H1 (cell line): Measurements from ENCODE around the gene HK2. TPM values are rescaled to one million over a fixed set of nuclear protein-coding genes. Genes with fewer than 3 reads are reported as not detected.

Source experiments
- CTCF ChIA-PET: fragments of 300-600 bp; sonication (Branson Sonifier 250); formaldehyde crosslinking; loops from one replicate; lab custom pipeline; 2021; ENCODE audit not compliant: partially characterized antibody; lab: Charles Lee
- POLR2A ChIA-PET: fragments of 300-600 bp; sonication (Branson Sonifier 250); formaldehyde crosslinking; loops from one replicate; lab custom pipeline; 2021; ENCODE audit warnings: inconsistent platforms; ENCODE audit not compliant: partially characterized antibody; lab: Charles Lee
- DNase-seq, 2 experiments: peaks; one replicate each; pipeline versions ENCODE4 v3.0.0 to v3.0.0-alpha.2; 2010 to 2022; ENCODE audit warnings: low spot score in 2 of 2, low read depth in 1 of 2, mixed read lengths in 1 of 2
- FAIRE-seq: peaks from 2 replicates; lab custom pipeline; 2011; peaks lifted over from hg19 to GRCh38; lab: Jason Lieb, UNC
- H2AFZ ChIP-seq: 2 replicates; pipeline ENCODE4 v1.8.1; 2012; ENCODE audit warnings: low read length, inconsistent platforms
- H2AK5ac ChIP-seq: 2 replicates; pipeline ENCODE4 v1.6.1; 2013; ENCODE audit warnings: low read depth, low read length
- H2BK120ac ChIP-seq: replicated peaks from 2 replicates; pipeline ENCODE3; 2013; ENCODE audit warnings: low read depth, low read length, inconsistent platforms
- H2BK12ac ChIP-seq: 2 replicates; pipeline ENCODE4 v1.6.1; 2013; ENCODE audit warnings: low read depth, low read length
- H2BK15ac ChIP-seq: 2 replicates; pipeline ENCODE4 v1.6.1; 2013; ENCODE audit warnings: low read length
- H2BK20ac ChIP-seq: 2 replicates; pipeline ENCODE4 v1.6.1; 2013; ENCODE audit warnings: low read length
- H2BK5ac ChIP-seq: 2 replicates; pipeline ENCODE4 v1.6.1; 2013; ENCODE audit warnings: low read depth, low read length
- H3K14ac ChIP-seq: 2 replicates; pipeline ENCODE4 v1.6.1; 2013; ENCODE audit warnings: inconsistent platforms; ENCODE audit not compliant: insufficient read length
- H3K18ac ChIP-seq: 2 replicates; pipeline ENCODE4 v1.6.1; 2013; ENCODE audit warnings: low read length; ENCODE audit errors: extremely low read depth
- H3K23ac ChIP-seq: 2 replicates; pipeline ENCODE4 v1.6.1; 2013; ENCODE audit warnings: inconsistent platforms; ENCODE audit not compliant: insufficient read length
- H3K23me2 ChIP-seq: 2 replicates; pipeline ENCODE4 v1.6.1; 2013; ENCODE audit warnings: low read depth, low read length
- H3K27ac ChIP-seq: 2 replicates; pipeline ENCODE4 v1.6.1; 2011; ENCODE audit warnings: low read depth, low read length, inconsistent platforms
- H3K27me3 ChIP-seq, 4 experiments: replicated peaks in 1 of 4; 1 replicate in 1 of 4; 2 replicates in 3 of 4; pipeline versions ENCODE4 v1.6.1 to v1.8.1; 2011 to 2013; ENCODE audit warnings: low read length in 3 of 4, mild to moderate bottlenecking in 3 of 4, inconsistent platforms in 2 of 4, mixed read lengths in 2 of 4, moderate library complexity in 1 of 4; ENCODE audit not compliant: control insufficient read depth in 3 of 4, insufficient read depth in 3 of 4; ENCODE audit errors: extremely low read depth in 1 of 4
- H3K36me3 ChIP-seq, 4 experiments: 2 replicates each; pipeline versions ENCODE4 v1.6.1 to v1.8.1; 2011 to 2013; ENCODE audit warnings: mild to moderate bottlenecking in 4 of 4, low read length in 3 of 4, moderate library complexity in 2 of 4, control low read depth in 1 of 4, inconsistent platforms in 1 of 4; ENCODE audit not compliant: insufficient read depth in 4 of 4, control insufficient read depth in 2 of 4
- H3K4ac ChIP-seq: replicated peaks from 2 replicates; pipeline ENCODE3; 2013; ENCODE audit warnings: low read length, low read depth, mixed read lengths, inconsistent platforms; ENCODE audit not compliant: insufficient read length
- H3K4me1 ChIP-seq, 4 experiments: replicated peaks in 1 of 4; 1 replicate in 1 of 4; 2 replicates in 3 of 4; pipeline versions ENCODE4 v1.6.1 to v1.8.1; 2011 to 2013; ENCODE audit warnings: low read length in 3 of 4, inconsistent platforms in 2 of 4, mixed read lengths in 1 of 4; ENCODE audit not compliant: insufficient read depth in 4 of 4, control insufficient read depth in 3 of 4
- H3K4me2 ChIP-seq, 2 experiments: 2 replicates each; pipeline versions ENCODE4 v1.6.1 to v1.8.1; 2011 to 2013; ENCODE audit warnings: low read depth in 2 of 2, low read length in 2 of 2, control low read depth in 1 of 2, inconsistent platforms in 1 of 2, mild to moderate bottlenecking in 1 of 2; ENCODE audit not compliant: insufficient read depth in 1 of 2
- H3K4me3 ChIP-seq, 4 experiments: fragments of 200-600, 300-600 bp in 1 of 4; sonication (generic), shearing (Covaris generic), sonication (Bioruptor Twin) in 1 of 4; 2 replicates each; pipeline versions ENCODE4 v1.5.1 to v1.8.1; 2011 to 2016; ENCODE audit warnings: low read length in 4 of 4, low read depth in 3 of 4, control low read depth in 2 of 4, inconsistent platforms in 2 of 4, mild to moderate bottlenecking in 2 of 4, mixed read lengths in 1 of 4, moderate library complexity in 1 of 4; ENCODE audit not compliant: insufficient read depth in 2 of 4; ENCODE audit errors: extremely low read depth in 1 of 4
- H3K56ac ChIP-seq: replicated peaks from 2 replicates; pipeline ENCODE3; 2013; ENCODE audit warnings: low read depth, mild to moderate bottlenecking, mixed read lengths, low read length, inconsistent platforms; ENCODE audit not compliant: insufficient read length
- H3K79me1 ChIP-seq: 2 replicates; pipeline ENCODE4 v1.6.1; 2013; ENCODE audit warnings: low read depth, low read length, control low read depth
- H3K79me2 ChIP-seq, 2 experiments: 2 replicates each; pipeline versions ENCODE4 v1.6.1 to v1.8.1; 2012 to 2013; ENCODE audit warnings: low read length in 2 of 2, mild to moderate bottlenecking in 2 of 2, inconsistent platforms in 1 of 2; ENCODE audit not compliant: insufficient read depth in 2 of 2, control insufficient read depth in 1 of 2
- H3K9ac ChIP-seq, 4 experiments: replicated peaks in 1 of 4; 1 replicate in 1 of 4; 2 replicates in 3 of 4; pipeline versions ENCODE4 v1.6.1 to v1.8.1; 2011 to 2013; ENCODE audit warnings: low read depth in 3 of 4, low read length in 3 of 4, control low read depth in 2 of 4, mild to moderate bottlenecking in 2 of 4, moderate library complexity in 2 of 4, inconsistent platforms in 1 of 4; ENCODE audit errors: extremely low read depth in 1 of 4
- H3K9me3 ChIP-seq, 2 experiments: 2 replicates each; pipeline versions ENCODE4 v1.6.1 to v1.8.1; 2012 to 2013; ENCODE audit warnings: mild to moderate bottlenecking in 2 of 2, moderate library complexity in 2 of 2, control low read depth in 1 of 2, inconsistent platforms in 1 of 2, low read depth in 1 of 2, low read length in 1 of 2, mixed read lengths in 1 of 2; ENCODE audit not compliant: insufficient read depth in 2 of 2
- H4K20me1 ChIP-seq, 2 experiments: replicated peaks in 1 of 2; 2 replicates each; pipeline versions ENCODE3 to v1.8.1; 2011 to 2013; ENCODE audit warnings: inconsistent platforms in 2 of 2, low read length in 2 of 2, mild to moderate bottlenecking in 1 of 2; ENCODE audit not compliant: insufficient read depth in 2 of 2, control insufficient read depth in 1 of 2
- H4K5ac ChIP-seq: 2 replicates; pipeline ENCODE4 v1.6.1; 2013; ENCODE audit warnings: low read length, low read depth, mixed read lengths, inconsistent platforms; ENCODE audit not compliant: insufficient read length
- H4K8ac ChIP-seq: 2 replicates; pipeline ENCODE4 v1.8.0; 2013; ENCODE audit warnings: mild to moderate bottlenecking, moderate library complexity, low read length, inconsistent platforms; ENCODE audit not compliant: insufficient read depth; ENCODE audit errors: extremely low read depth
- H4K91ac ChIP-seq: replicated peaks from 2 replicates; pipeline ENCODE3; 2013; ENCODE audit warnings: low read length, mixed read lengths, inconsistent platforms; ENCODE audit not compliant: insufficient read length
- ASH2L ChIP-seq: fragments of 200-600, 300-600 bp; sonication (generic); IDR thresholded peaks from one replicate; pipeline ENCODE4 v1.7.1; 2017; ENCODE audit warnings: low read length
- BACH1 ChIP-seq: IDR thresholded peaks from 2 replicates; pipeline ENCODE4 v1.6.1; 2012; ENCODE audit warnings: low read length, improper control_type of control experiment
- CBX8 ChIP-seq: fragments of 300-800, 300-1000 bp; sonication (generic); IDR thresholded peaks from 2 replicates; pipeline ENCODE4 v1.7.1; 2016; ENCODE audit warnings: low read depth, low read length, borderline replicate concordance
- CHD2 ChIP-seq: IDR thresholded peaks from 2 replicates; pipeline ENCODE4 v1.6.1; 2012; ENCODE audit warnings: low read length, improper control_type of control experiment
- FOSL1 ChIP-seq: IDR thresholded peaks from 2 replicates; pipeline ENCODE4 v1.6.1; 2011; ENCODE audit warnings: mild to moderate bottlenecking, low read depth, low read length, moderate library complexity; ENCODE audit not compliant: insufficient read depth
- HDAC2 ChIP-seq, 2 experiments: fragments of 300-600 bp in 1 of 2; sonication (generic) in 1 of 2; IDR thresholded peaks; 2 replicates each; pipeline ENCODE4 v1.6.1; 2011 to 2012; ENCODE audit warnings: low read depth in 2 of 2, low read length in 2 of 2, mild to moderate bottlenecking in 2 of 2, moderate library complexity in 2 of 2, borderline replicate concordance in 1 of 2, inconsistent platforms in 1 of 2
- NANOG ChIP-seq: IDR thresholded peaks from 2 replicates; pipeline ENCODE4 v1.6.1; 2011; ENCODE audit warnings: low read length, low read depth, mild to moderate bottlenecking, inconsistent platforms; ENCODE audit not compliant: insufficient read depth, poor library complexity, severe bottlenecking
- RXRA ChIP-seq: IDR thresholded peaks from 2 replicates; pipeline ENCODE4 v1.6.1; 2011; ENCODE audit warnings: low read depth, mild to moderate bottlenecking, low read length, moderate library complexity; ENCODE audit not compliant: insufficient read depth
- SIRT6 ChIP-seq: IDR thresholded peaks from one replicate; pipeline ENCODE4 v1.7.1; 2012; ENCODE audit warnings: low read length, inconsistent platforms
- SP4 ChIP-seq: IDR thresholded peaks from 2 replicates; pipeline ENCODE4 v1.6.1; 2012; ENCODE audit warnings: low read length, inconsistent platforms
- TCF12 ChIP-seq: IDR thresholded peaks from 2 replicates; pipeline ENCODE4 v1.6.1; 2011; ENCODE audit warnings: low read depth, mild to moderate bottlenecking, low read length
- ZNF274 ChIP-seq: IDR thresholded peaks from 2 replicates; pipeline ENCODE4 v1.7.0; 2012; ENCODE audit warnings: low read length, borderline replicate concordance; ENCODE audit errors: extremely low read depth
- WGBS, 2 experiments: shearing (Covaris generic) in 1 of 2; methylation state at CpG; one replicate each; pipeline versions ENCODE4 v1.1.6 to v1.1.7; 2013 to 2015; ENCODE audit warnings: low lambda C conversion rate in 2 of 2, mixed read lengths in 2 of 2, inconsistent platforms in 1 of 2, low coverage in 1 of 2, missing lambda C conversion rate in 1 of 2; ENCODE audit not compliant: insufficient replicate concordance in 2 of 2, insufficient coverage in 1 of 2, insufficient read length in 1 of 2; ENCODE audit errors: extremely low coverage in 1 of 2, missing lambda C conversion rate in 1 of 2; 5-methylcytosine and 5-hydroxymethylcytosine counted together
- polyA plus RNA-seq, 7 experiments: library from polyadenylated mRNA; depleted of rRNA in 3 of 7; stranded (reverse) in 5 of 7; unstranded in 2 of 7; fragments of >200 nt in 5 of 7; fragments of 200-250 nt in 2 of 7; gene quantifications; 1 replicate in 5 of 7; 2 replicates in 1 of 7; 4 replicates in 1 of 7; pipeline versions ENCODE4 v1.2.1 to v1.2.3, GENCODE V29; 2011 to 2013; ENCODE audit warnings: missing spikeins in 2 of 7, mixed read lengths in 2 of 7
- total RNA-seq: library from RNA; stranded (reverse); fragmentation: NEBNext Ultra II Directional; extraction: Animal tissue kit (Norgen Biotek cat#: 25700); gene quantifications from 2 replicates; pipeline ENCODE4 v1.2.1, GENCODE V29; 2021
- TF ChIP-seq, protein P1 (sequence below): IDR thresholded peaks from 2 replicates; pipeline ENCODE4 v1.6.1; 2012; ENCODE audit warnings: low read length, inconsistent platforms

Gene HK2
- total and polyA plus RNA-seq, 2 of the 8 experiments (the other 6 are each of a cell fraction or from before 2014, with no cell fraction given): 22.1 to 61.9 TPM

DNA sequence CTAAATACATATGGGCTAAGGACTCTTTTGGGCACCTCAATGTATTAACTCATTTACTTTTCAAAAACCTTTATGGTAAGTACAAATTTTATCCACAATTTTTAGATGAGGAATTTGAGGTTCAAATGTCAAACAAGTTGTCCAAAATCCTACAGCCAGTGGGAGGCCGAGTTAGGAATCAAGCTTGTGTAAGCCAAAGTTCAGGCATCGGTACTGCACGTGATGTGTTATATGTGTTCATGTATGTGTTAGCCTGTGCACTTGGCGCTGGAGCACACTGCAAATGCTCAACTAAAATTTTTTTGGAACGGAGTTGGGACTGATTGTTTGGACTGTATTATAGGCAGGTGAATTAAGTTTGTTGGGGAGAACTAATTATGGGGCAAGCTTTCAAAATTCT, 22.7 kb downstream of the HK2 start:
- Histone ChIP-seq H2BK15ac (no peak overlapping the region), H3K23ac (no peak overlapping the region), H2BK120ac (no peak overlapping the region), H3K27ac (no peak overlapping the region), H3K4ac (no peak overlapping the region), H3K23me2 (no peaks in the 10 kb centered on the region), H4K5ac (no peak overlapping the region), H2BK20ac (no peak overlapping the region), H3K79me2 (peaks cover 4 to 66% of the 10 kb centered on the region in 2 experiments), H3K79me1 (peaks cover 12% of the 10 kb centered on the region), H3K4me2 (no peak overlapping the region), H3K18ac (no peak overlapping the region), H4K91ac (no peak overlapping the region), H3K4me3 (no peak overlapping the region), H2AK5ac (no peak overlapping the region), H4K8ac (no peak overlapping the region), H3K56ac (no peak overlapping the region), H2AFZ (no peak overlapping the region), H3K9me3 (no peaks in the 10 kb centered on the region), H3K9ac (no peak overlapping the region), H2BK12ac (no peak overlapping the region), H3K14ac (no peak overlapping the region), H2BK5ac (0 out of 2 replicates have a peak overlapping the region, but pooled peaks have one; percentile 49), H3K4me1 (peaks cover 0 to 4% (median 0%) of the 10 kb centered on the region in 4 experiments; a peak in 1 of 7 replicates), H3K27me3 (no peaks in the 10 kb centered on the region), H4K20me1 (peaks cover 5 to 7% of the 10 kb centered on the region in 2 experiments), H3K36me3 (peaks cover 18 to 31% (median 26%) of the 10 kb centered on the region in 4 experiments; a peak in 7 of 8 replicates)
- no peak for DNase-seq
- WGBS, 2 experiments: 84% methylated on average over 5 of the region's 5 CpGs; no CpG with 5 or more reads in 1 of the 2 experiments
- no peak for FAIRE-seq
- ChIA-PET CTCF (interaction anchor here (1.0 to 1.9 kb wide), 5 partner anchors 9 to 165 kb away, joined by 3 to 5 read pairs (median 3); no protein-coding TSS in a partner anchor), POLR2A (interaction anchor here (1.1 kb wide), 1 partner anchor 20 kb away, joined by 3 read pairs; no protein-coding TSS in a partner anchor)
- TF ChIP-seq SIRT6: no peak
- no peak for TF ChIP-seq SP4
- TF ChIP-seq NANOG: no peak
- no peak for TF ChIP-seq FOSL1
- no peak for TF ChIP-seq ZNF274
- TF ChIP-seq HDAC2 (IDR thresholded peaks at IDR 0.05; ENCODE audit: borderline replicate concordance in 1 of 2, low read depth in 2 of 2, low read length in 2 of 2): no peak
- no peak for TF ChIP-seq BACH1
- no peak for TF ChIP-seq TCF12
- TF ChIP-seq, protein P1, sequence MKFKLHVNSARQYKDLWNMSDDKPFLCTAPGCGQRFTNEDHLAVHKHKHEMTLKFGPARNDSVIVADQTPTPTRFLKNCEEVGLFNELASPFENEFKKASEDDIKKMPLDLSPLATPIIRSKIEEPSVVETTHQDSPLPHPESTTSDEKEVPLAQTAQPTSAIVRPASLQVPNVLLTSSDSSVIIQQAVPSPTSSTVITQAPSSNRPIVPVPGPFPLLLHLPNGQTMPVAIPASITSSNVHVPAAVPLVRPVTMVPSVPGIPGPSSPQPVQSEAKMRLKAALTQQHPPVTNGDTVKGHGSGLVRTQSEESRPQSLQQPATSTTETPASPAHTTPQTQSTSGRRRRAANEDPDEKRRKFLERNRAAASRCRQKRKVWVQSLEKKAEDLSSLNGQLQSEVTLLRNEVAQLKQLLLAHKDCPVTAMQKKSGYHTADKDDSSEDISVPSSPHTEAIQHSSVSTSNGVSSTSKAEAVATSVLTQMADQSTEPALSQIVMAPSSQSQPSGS: no peak
- no peak for TF ChIP-seq ASH2L
- no peak for TF ChIP-seq RXRA
- TF ChIP-seq CBX8: no peak
- TF ChIP-seq CHD2: no peak
